ENCODE results near the gene CLIC6. TPM values are rescaled to one million over a fixed set of nuclear protein-coding genes. Genes with fewer than 3 reads are reported as not detected.

CLIC6 gene
- total and polyA plus RNA-seq, 2 of the 4 experiments (the other 2 are of a cell fraction): not detected

DNA sequence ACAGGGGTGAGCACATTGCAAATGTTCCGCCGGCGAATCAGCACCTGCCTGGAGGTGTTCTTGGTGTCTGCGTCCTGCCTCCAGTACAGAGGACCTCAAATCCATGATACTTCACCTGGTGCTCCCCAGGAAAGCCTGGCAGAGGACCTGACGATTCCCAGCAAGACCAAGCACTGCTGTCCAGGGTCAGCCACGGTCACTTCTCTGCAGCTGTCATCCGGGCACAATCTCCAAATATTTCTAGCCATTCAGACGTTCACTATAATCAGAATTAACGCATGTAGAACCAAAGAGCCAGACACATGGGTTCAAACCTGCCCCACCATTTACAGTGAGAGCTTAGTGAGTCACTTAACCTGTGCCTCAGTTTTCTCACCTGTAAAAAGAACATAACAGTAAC lies 74.5 kb downstream of the CLIC6 start:
- no peak overlapping the region for H2BK20ac ChIP-seq (ENCODE audit: low read depth, low read length)
- DNase-seq: no peak
- ATAC-seq (ENCODE audit: low read depth): no peak
- WGBS, 2 experiments (ENCODE audit: extremely low coverage in 2 of 2, insufficient read length in 1 of 2): 95% methylated on average over 4 of the region's 9 CpGs; no CpG with 5 or more reads in 1 of the 2 experiments
- peak overlapping the region; percentile 33; the same call in 1 of the 2 replicates for H2BK120ac ChIP-seq (ENCODE audit: low read depth, low read length)
- H3K56ac ChIP-seq (ENCODE audit: extremely low read depth, insufficient read depth, low read length): no peak overlapping the region
- no peak overlapping the region for H2BK5ac ChIP-seq (ENCODE audit: low read depth, low read length, poor library complexity, severe bottlenecking)
- H2AK9ac ChIP-seq (replicated peaks; ENCODE audit: low read depth, low read length, poor library complexity): peak overlapping the region; percentile 26
- H3K4me1 ChIP-seq (ENCODE audit: control insufficient read depth, insufficient read depth, low read length): 0 out of 2 replicates have a peak, but pooled peaks cover 4% of the 10 kb centered on the region
- H3K4me2 ChIP-seq (ENCODE audit: low read depth, low read length): no peak overlapping the region
- no peak overlapping the region for H3K4ac ChIP-seq (ENCODE audit: low read depth, low read length)
- CTCF ChIA-PET: no interaction called here
- no peak overlapping the region for H3K9ac ChIP-seq (ENCODE audit: low read depth, low read length)
- no peaks in the 10 kb centered on the region for H4K20me1 ChIP-seq (ENCODE audit: insufficient read depth, low read length)
- POLR2A ChIA-PET (ENCODE audit: unreplicated experiment): no interaction called here
- no peak overlapping the region for H4K8ac ChIP-seq (ENCODE audit: low read depth in 2 of 2, low read length in 2 of 2)
- peak overlapping the region; percentile 83; the same call in 2 of the 3 replicates for H2BK15ac ChIP-seq (ENCODE audit: low read depth, low read length)
- H3K9me3 ChIP-seq (ENCODE audit: control insufficient read depth, insufficient read depth, low read length): no peaks in the 10 kb centered on the region
- in situ Hi-C loops (cut with MboI; ENCODE audit: low sequenced_read_pairs): loop anchor here (10.0 to 25.0 kb wide), 3 partner anchors 669 to 1194 kb away; no protein-coding TSS in a partner anchor
- intact Hi-C loops (cut with micrococcal nuclease): loop anchor here (10.0 kb wide), 2 partner anchors 302 to 902 kb away; partner anchors contain the start of gene RUNX1
- H3K18ac ChIP-seq (ENCODE audit: low read depth, low read length): no peak overlapping the region
- H3K23ac ChIP-seq (ENCODE audit: low read depth, low read length): 0 out of 2 replicates have a peak overlapping the region, but pooled peaks have one; percentile 66
- H2AK5ac ChIP-seq (ENCODE audit: low read depth, low read length): peak overlapping the region; percentile 89; the same call in 1 of the 2 replicates
- no peaks in the 10 kb centered on the region for H3K36me3 ChIP-seq (ENCODE audit: control insufficient read depth, insufficient read depth, low read length)
- no peak overlapping the region for H3K4me3 ChIP-seq (ENCODE audit: insufficient read depth, low read depth, low read length)
- peaks cover 4% of the 10 kb centered on the region for H3K9me1 ChIP-seq (ENCODE audit: insufficient read depth, low read length)
- peak overlapping the region; percentile 78; the same call in 1 of the 2 replicates for H3K14ac ChIP-seq (replicated peaks; ENCODE audit: low read depth, low read length)
- no peak overlapping the region for H4K5ac ChIP-seq (ENCODE audit: low read depth, low read length)
- dilution Hi-C loops (cut with HindIII; ENCODE audit: low sequenced_read_pairs, unreplicated experiment): no loop called here
- TF ChIP-seq BHLHE40 (IDR thresholded peaks at IDR 0.05; ENCODE audit: low read depth, low read length) (no peak), MXI1 (IDR thresholded peaks at IDR 0.05; ENCODE audit: borderline replicate concordance, low read depth, low read length) (no peak), RFX5 (IDR thresholded peaks at IDR 0.05; ENCODE audit: low read depth, low read length) (no peak), NFE2L2 (IDR thresholded peaks at IDR 0.05; ENCODE audit: low read depth, low read length) (no peak), MAFK (IDR thresholded peaks at IDR 0.05; ENCODE audit: low read depth, low read length) (no peak), RCOR1 (IDR thresholded peaks at IDR 0.05; ENCODE audit: insufficient replicate concordance, low read length) (no peak), POLR2A (IDR thresholded peaks at IDR 0.05; ENCODE audit: low read depth, low read length) (no peak), CHD1 (IDR thresholded peaks at IDR 0.05; ENCODE audit: low read depth, low read length) (no peak), RAD21 (IDR thresholded peaks at IDR 0.05; ENCODE audit: low read length) (no peak)
- TF ChIP-seq, protein P1, sequence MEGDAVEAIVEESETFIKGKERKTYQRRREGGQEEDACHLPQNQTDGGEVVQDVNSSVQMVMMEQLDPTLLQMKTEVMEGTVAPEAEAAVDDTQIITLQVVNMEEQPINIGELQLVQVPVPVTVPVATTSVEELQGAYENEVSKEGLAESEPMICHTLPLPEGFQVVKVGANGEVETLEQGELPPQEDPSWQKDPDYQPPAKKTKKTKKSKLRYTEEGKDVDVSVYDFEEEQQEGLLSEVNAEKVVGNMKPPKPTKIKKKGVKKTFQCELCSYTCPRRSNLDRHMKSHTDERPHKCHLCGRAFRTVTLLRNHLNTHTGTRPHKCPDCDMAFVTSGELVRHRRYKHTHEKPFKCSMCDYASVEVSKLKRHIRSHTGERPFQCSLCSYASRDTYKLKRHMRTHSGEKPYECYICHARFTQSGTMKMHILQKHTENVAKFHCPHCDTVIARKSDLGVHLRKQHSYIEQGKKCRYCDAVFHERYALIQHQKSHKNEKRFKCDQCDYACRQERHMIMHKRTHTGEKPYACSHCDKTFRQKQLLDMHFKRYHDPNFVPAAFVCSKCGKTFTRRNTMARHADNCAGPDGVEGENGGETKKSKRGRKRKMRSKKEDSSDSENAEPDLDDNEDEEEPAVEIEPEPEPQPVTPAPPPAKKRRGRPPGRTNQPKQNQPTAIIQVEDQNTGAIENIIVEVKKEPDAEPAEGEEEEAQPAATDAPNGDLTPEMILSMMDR (conservative IDR thresholded peaks at IDR 0.05; ENCODE audit: low read depth, low read length): no peak
- TF ChIP-seq, protein P2, sequence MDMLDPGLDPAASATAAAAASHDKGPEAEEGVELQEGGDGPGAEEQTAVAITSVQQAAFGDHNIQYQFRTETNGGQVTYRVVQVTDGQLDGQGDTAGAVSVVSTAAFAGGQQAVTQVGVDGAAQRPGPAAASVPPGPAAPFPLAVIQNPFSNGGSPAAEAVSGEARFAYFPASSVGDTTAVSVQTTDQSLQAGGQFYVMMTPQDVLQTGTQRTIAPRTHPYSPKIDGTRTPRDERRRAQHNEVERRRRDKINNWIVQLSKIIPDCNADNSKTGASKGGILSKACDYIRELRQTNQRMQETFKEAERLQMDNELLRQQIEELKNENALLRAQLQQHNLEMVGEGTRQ (IDR thresholded peaks at IDR 0.05; ENCODE audit: low read depth, low read length): no peak
- peaks cover 0 to 10% of the 10 kb centered on the region in 2 experiments; a peak in 2 of 4 replicates for H3K79me1 ChIP-seq (ENCODE audit: low read depth in 1 of 2, low read length in 2 of 2)
- BruUV-seq (replicated peaks): no TSS peak
- no peak overlapping the region for H4K91ac ChIP-seq (ENCODE audit: insufficient read depth, low read depth, low read length)
- H2AFZ ChIP-seq (replicated peaks; ENCODE audit: low read length, poor library complexity): no peak overlapping the region
- H3K27me3 ChIP-seq (ENCODE audit: control insufficient read depth, insufficient read depth, low read length): peaks cover 5% of the 10 kb centered on the region; the same call in 1 of the 2 replicates
- no peak overlapping the region for H3K27ac ChIP-seq (ENCODE audit: insufficient read depth, low read length)

Data from IMR-90 (cell line).